Measurements from ENCODE around the gene HPS5. TPM values are rescaled to one million over a fixed set of nuclear protein-coding genes. Genes with fewer than 3 reads are reported as not detected.

HPS5 gene
- total RNA-seq, 2 experiments from 2014 or later, result 8.8 to 9.3 TPM

GRCh38 chr11:18314784-18315523 is 7.0 kb downstream of the HPS5 start:
- peaks cover 44% of the 10 kb centered on the region for H3K36me3 Mint-ChIP-seq (ENCODE audit: low read depth)
- intact Hi-C loops (cut with DNase I, micrococcal nuclease), result no loop called here
- TF ChIP-seq, protein P1, sequence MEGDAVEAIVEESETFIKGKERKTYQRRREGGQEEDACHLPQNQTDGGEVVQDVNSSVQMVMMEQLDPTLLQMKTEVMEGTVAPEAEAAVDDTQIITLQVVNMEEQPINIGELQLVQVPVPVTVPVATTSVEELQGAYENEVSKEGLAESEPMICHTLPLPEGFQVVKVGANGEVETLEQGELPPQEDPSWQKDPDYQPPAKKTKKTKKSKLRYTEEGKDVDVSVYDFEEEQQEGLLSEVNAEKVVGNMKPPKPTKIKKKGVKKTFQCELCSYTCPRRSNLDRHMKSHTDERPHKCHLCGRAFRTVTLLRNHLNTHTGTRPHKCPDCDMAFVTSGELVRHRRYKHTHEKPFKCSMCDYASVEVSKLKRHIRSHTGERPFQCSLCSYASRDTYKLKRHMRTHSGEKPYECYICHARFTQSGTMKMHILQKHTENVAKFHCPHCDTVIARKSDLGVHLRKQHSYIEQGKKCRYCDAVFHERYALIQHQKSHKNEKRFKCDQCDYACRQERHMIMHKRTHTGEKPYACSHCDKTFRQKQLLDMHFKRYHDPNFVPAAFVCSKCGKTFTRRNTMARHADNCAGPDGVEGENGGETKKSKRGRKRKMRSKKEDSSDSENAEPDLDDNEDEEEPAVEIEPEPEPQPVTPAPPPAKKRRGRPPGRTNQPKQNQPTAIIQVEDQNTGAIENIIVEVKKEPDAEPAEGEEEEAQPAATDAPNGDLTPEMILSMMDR (IDR thresholded peaks at IDR 0.05), result no peak
- peaks cover 25% of the 10 kb centered on the region for H3K4me1 Mint-ChIP-seq (ENCODE audit: low read depth)
- no peak for ATAC-seq (ENCODE audit: poor library complexity)
- H3K27me3 Mint-ChIP-seq, result no peaks in the 10 kb centered on the region
- POLR2A ChIA-PET, result interaction anchor here (1.1 to 1.9 kb wide), 2 partner anchors 33 to 81 kb away, joined by 3 to 7 read pairs; no protein-coding TSS in a partner anchor
- no peak overlapping the region for H3K27ac Mint-ChIP-seq
- Histone ChIP-seq H3K4me1 (ENCODE audit: insufficient read depth, low read length) (no peaks in the 10 kb centered on the region), H3K4me3 (ENCODE audit: low read length) (no peak overlapping the region), H3K27me3 (ENCODE audit: control insufficient read depth in 1 of 2, insufficient read depth in 2 of 2, low read length in 2 of 2) (no peaks in the 10 kb centered on the region), H3K9me3 (ENCODE audit: control insufficient read depth in 1 of 2, insufficient read depth in 1 of 2, low read length in 2 of 2) (no peaks in the 10 kb centered on the region), H3K27ac (ENCODE audit: low read depth in 1 of 2, low read length in 2 of 2) (no peak overlapping the region), H3K36me3 (ENCODE audit: insufficient read depth, low read length) (peaks cover 23% of the 10 kb centered on the region)
- no peak overlapping the region for H3K4me3 Mint-ChIP-seq
- CTCF ChIA-PET, result no interaction called here
- no peaks in the 10 kb centered on the region for H3K9me3 Mint-ChIP-seq
- no peak for DNase-seq

GRCh38 chr11:18313965-18314763 is 7.8 kb downstream of the HPS5 start:
- Mint-ChIP-seq H3K27me3 (no peaks in the 10 kb centered on the region), H3K27ac (no peak overlapping the region), H3K9me3 (no peaks in the 10 kb centered on the region), H3K4me1 (ENCODE audit: low read depth) (peaks cover 17% of the 10 kb centered on the region), H3K36me3 (ENCODE audit: low read depth) (peaks cover 52% of the 10 kb centered on the region), H3K4me3 (no peak overlapping the region)
- Histone ChIP-seq H3K4me3 (ENCODE audit: low read length) (no peak overlapping the region), H3K27me3 (ENCODE audit: control insufficient read depth in 1 of 2, insufficient read depth in 2 of 2, low read length in 2 of 2) (no peaks in the 10 kb centered on the region), H3K36me3 (ENCODE audit: insufficient read depth, low read length) (peaks cover 30% of the 10 kb centered on the region), H3K9me3 (ENCODE audit: control insufficient read depth in 1 of 2, insufficient read depth in 1 of 2, low read length in 2 of 2) (no peaks in the 10 kb centered on the region), H3K27ac (ENCODE audit: low read depth in 1 of 2, low read length in 2 of 2) (no peak overlapping the region), H3K4me1 (ENCODE audit: insufficient read depth, low read length) (no peaks in the 10 kb centered on the region)
- DNase-seq (no peak), ATAC-seq (ENCODE audit: poor library complexity) (no peak)
- ChIA-PET POLR2A (interaction anchor here (1.9 kb wide), 1 partner anchor 82 kb away, joined by 7 read pairs; no protein-coding TSS in a partner anchor), CTCF (no interaction called here)
- intact Hi-C loops (cut with DNase I, micrococcal nuclease), result no loop called here
- TF ChIP-seq, protein P1 (IDR thresholded peaks at IDR 0.05), result no peak

GRCh38 chr11:18312663-18313420 is 9.1 kb downstream of the HPS5 start:
- H3K9me3 ChIP-seq (ENCODE audit: control insufficient read depth in 1 of 2, insufficient read depth in 1 of 2, low read length in 2 of 2), result no peaks in the 10 kb centered on the region
- Mint-ChIP-seq H3K9me3 (no peaks in the 10 kb centered on the region), H3K4me3 (no peak overlapping the region), H3K4me1 (ENCODE audit: low read depth) (peaks cover 4% of the 10 kb centered on the region), H3K36me3 (ENCODE audit: low read depth) (peaks cover 65% of the 10 kb centered on the region), H3K27me3 (no peaks in the 10 kb centered on the region), H3K27ac (no peak overlapping the region)
- H3K27ac ChIP-seq (ENCODE audit: low read depth in 1 of 2, low read length in 2 of 2), result no peak overlapping the region
- no peaks in the 10 kb centered on the region for H3K4me1 ChIP-seq (ENCODE audit: insufficient read depth, low read length)
- H3K36me3 ChIP-seq (ENCODE audit: insufficient read depth, low read length), result peaks cover 43% of the 10 kb centered on the region
- no peak overlapping the region for H3K4me3 ChIP-seq (ENCODE audit: low read length)
- H3K27me3 ChIP-seq (ENCODE audit: control insufficient read depth in 1 of 2, insufficient read depth in 2 of 2, low read length in 2 of 2), result no peaks in the 10 kb centered on the region
- ChIA-PET CTCF (no interaction called here), POLR2A (interaction anchor here (1.2 kb wide), 1 partner anchor 9 kb away, joined by 3 read pairs; the partner anchor contains the start of gene HPS5)
- TF ChIP-seq, protein P1 (IDR thresholded peaks at IDR 0.05), result no peak
- intact Hi-C loops (cut with DNase I, micrococcal nuclease), result no loop called here
- ATAC-seq (ENCODE audit: poor library complexity), result no peak
- no peak for DNase-seq
